Cerebellar cortex (tissue), 1 donor: Measurements from ENCODE around the gene OTOR.

Source experiments
- DNase-seq: peaks from one replicate; pipeline ENCODE4 v3.0.0-alpha.2; 2015; ENCODE audit warnings: low spot score

Gene OTOR

DNA sequence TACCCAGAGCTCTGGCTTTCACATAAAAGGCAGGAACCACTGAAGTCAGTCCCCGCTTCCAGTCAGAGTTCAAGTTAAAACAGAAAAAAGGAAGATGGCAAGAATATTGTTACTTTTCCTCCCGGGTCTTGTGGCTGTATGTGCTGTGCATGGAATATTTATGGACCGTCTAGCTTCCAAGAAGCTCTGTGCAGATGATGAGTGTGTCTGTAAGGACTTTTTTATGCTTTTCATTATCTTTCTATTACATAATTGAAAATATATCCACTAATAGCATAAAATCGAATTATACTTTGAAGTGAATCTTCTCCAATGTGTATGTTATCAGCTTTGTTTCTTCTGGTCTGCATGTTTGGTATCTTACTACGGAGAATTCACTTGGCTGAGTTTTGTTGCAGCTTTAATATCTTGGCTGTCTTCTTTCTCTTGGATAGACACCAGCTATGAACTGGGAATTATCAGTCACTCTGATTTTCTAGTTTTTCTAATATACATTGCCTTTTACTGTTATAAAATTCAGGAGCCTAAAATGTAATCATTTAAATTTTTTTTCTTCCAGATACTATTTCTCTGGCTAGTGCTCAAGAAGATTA is at the start of gene OTOR:
OTOR (plus strand) TSS at position 51 of the 593 bp plus-strand sequence; CDS start at position 95, 44 bp downstream.
- DNase-seq, result no peak

- no peak for DNase-seq
These were observed 48.9 kb upstream of the OTOR start for GRCh38 chr20:16699293-16699692.

DNA sequence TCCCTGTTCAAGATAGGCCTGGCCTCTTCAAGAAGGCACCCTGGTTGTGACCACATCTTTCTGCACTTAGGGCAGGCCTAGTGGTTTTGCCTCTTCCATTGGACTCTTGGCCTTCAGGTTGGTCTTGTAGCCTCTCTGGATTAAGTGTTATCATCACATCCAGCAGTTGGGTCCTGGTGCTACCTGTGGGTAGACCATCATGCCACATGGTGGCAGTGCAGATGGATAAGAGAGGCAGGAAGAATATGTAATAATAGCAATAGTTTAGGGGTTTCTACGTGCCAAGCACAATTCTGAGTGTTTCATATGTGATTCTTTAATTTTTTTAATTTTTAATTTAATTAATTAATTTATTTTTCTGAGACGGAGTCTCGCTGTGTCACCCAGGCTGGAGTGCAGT is 46.9 kb upstream of the OTOR start:
- no peak for DNase-seq

GRCh38 chr20:16703570-16703969 is 44.6 kb upstream of the OTOR start:
- no peak for DNase-seq

DNA sequence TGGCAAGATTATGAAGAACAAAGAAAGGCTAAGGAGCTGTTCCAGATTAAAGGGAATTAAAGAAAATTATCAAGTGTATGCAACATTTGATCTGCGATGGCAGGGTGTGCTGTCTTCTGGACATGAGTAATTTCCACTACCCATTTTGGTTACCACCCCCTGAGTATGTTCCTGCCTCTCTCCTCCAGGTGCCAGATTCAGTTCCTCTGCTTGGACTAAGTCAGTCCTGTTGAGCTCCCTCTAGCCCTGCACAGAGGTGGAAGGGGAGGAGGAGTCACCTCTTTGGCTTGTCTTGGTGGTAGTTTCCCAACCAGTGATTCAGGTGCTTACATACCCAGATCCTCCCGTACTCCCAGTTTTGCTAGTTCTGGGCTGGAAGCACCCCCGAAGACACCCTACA is 40.5 kb upstream of the OTOR start:
- no peak for DNase-seq

DNA sequence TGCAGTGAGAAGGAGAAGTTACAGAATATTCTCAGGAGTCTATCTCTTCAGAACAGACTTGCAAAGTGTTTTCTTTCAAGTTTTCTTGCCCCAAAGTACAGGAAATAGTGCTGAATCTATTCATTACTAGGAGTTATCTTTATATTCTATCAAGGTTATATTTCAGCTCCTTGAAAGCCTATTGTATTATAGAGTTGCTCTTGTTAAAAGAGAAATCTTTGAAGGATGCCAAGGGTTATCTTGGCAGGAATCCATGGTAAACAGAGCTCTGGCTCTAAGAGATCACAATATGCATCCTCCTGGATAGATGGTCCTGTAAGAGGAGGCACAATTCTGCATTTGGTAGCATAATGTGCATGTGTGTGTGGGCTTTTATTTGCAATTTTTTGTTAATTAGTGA is 39.6 kb upstream of the OTOR start:
- no peak for DNase-seq

- DNase-seq, result no peak
These were observed 39.1 kb upstream of the OTOR start for GRCh38 chr20:16709017-16709416.

GRCh38 chr20:16710781-16711180 is 37.4 kb upstream of the OTOR start:
- no peak for DNase-seq

- DNase-seq, result no peak
These were observed 36.4 kb upstream of the OTOR start for GRCh38 chr20:16711661-16712258.

DNA sequence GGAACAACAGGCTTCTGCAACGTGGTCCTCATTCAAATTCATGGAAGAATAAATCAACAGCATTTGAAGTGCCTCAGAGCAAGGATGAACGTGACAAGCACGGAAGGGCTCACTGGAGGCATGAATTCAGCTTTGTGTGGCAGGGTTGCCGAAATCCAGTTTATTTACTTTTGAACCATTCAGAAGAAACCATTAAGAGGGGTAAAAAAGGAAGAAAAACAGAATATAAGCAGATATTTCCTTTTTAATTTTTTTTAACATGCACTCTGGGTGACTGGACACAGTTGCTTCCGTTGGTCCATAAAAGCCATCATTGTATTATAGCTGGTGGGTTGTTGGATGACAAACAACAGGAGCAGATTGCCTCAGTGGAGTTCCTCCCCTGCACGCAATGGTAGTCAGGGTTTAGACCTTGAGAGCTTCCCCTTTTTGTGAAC is 35.6 kb upstream of the OTOR start:
- DNase-seq, result no peak

GRCh38 chr20:16713066-16713465 is 35.1 kb upstream of the OTOR start:
- no peak for DNase-seq

DNA sequence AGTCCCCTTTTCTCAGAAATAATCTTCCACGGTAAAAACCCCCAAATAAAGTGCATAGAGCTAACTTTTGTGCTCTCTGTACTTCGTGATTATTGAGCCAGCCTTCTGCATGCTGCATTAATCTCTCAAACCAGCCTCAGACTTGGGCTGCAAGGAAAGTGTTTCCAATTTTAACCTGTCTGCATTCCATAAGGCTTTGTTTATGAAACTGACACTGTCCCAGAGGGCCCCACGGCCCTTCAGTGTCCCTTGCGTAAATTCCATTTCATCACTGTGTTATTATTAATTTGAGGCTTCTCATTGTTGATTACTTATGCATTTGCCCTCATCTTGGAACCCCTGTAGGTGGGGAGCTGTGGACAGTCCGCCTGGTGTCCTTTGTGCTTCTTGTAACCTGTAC is 33.9 kb upstream of the OTOR start:
- DNase-seq, result no peak

DNA sequence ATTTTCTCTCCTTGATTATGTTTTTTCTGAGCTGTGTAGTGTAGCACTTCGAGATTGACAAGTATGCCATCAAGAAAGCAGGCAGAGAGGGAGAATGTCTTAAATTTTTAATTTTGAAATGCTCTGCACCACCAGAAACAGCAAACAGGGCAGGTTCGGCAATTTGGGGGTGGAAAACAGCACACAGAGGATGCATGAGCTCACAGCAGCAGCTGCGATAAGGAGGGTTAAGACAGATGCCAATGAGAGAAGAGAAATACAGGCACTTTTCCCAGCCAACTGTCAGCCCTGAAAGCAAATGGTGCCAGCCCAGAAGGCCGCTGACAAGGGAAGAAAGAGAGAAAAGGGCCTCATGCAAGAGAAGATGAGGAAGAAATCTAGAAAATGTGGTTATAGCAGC is 33.4 kb upstream of the OTOR start:
- DNase-seq, result no peak

- no peak for DNase-seq
These were observed 28.7 kb upstream of the OTOR start for GRCh38 chr20:16719421-16719820.

GRCh38 chr20:16729080-16729479 is 19.1 kb upstream of the OTOR start:
- no peak for DNase-seq

DNA sequence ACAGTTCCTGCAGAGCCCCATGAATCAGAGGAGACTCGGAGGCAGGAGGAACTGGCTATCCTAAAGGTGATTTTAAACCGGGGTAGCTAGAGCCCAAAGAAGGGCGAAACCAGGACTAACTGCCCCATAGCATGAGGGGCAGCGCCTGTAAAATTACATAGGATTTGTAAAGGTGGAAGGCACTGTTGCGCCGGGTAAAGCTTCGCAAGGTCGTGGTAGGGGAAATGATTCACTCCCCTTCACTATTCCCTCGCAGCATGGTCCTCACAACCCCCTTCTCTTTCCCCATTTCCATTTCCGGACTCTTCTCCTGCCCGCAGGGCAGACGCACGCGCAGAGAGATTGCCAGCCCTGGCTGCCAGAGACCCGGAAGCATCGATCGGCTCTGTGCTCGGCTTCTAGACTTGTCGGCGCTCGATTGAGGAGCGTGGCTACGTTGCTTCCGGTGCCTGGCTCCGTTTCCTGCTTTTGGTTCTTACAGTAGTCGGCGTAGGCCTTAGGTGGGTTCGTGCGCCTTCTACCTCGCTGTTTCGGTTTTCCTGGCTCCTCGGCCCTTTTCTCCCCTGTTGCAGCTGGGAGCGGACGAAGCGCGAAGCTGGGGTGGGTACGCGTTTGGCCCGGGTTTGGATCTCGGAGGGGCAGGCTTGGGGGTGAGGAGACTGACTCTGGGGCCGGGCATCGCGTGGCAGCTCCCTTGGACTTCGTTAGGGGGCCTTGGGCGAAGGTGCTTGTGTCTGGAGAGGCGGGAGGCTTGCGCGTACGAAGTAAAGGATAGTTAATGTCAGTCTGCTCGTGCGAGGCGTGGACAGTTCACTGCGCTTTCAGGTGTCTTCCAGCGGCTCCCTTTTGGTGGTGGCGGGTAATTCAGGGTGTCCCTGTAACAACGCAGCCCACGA is 18.3 kb upstream of the OTOR start, which contains the start of gene SNRPB2:
SNRPB2 (plus strand) TSS at position 462 of the 896 bp plus-strand sequence. CDS start 1,677 bp downstream, outside the sequence.
- peak; percentile 96 for DNase-seq

GRCh38 chr20:16732506-16733152 is 15.5 kb upstream of the OTOR start:
- no peak for DNase-seq

GRCh38 chr20:16740365-16741072 is 7.6 kb upstream of the OTOR start:
- DNase-seq, result no peak

- peak; percentile 9 for DNase-seq
These were observed 3.9 kb upstream of the OTOR start for GRCh38 chr20:16744178-16744807.

GRCh38 chr20:16745204-16745603 is 3.0 kb upstream of the OTOR start:
- no peak for DNase-seq

DNA sequence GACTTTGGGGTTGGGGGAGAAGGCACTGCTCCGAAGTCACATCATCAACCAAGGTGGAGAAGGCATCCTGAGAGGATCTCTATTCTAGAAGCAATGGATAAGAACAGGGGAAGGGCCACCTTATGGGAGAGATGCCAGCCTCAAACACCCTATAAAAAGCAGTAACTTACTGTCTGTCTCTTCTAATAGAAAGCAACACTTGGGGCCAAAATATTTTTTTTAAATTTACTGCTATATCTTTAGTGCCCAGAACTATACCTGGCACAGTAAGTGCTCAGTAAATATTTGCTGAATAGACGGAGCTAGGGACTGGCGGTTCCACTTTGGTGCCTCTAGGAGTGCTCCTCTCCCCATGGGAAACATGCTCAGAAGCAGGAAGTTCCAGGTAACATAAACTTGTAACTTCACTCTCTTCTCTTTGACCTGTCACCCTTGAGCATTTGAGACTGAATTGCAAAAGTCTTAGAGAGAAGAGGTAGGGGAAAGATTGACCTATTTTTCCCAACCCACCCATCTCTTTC is 807 bp upstream of the OTOR start:
- no peak for DNase-seq
